Measurements from ENCODE around the gene RIMS3.

RIMS3 gene

DNA sequence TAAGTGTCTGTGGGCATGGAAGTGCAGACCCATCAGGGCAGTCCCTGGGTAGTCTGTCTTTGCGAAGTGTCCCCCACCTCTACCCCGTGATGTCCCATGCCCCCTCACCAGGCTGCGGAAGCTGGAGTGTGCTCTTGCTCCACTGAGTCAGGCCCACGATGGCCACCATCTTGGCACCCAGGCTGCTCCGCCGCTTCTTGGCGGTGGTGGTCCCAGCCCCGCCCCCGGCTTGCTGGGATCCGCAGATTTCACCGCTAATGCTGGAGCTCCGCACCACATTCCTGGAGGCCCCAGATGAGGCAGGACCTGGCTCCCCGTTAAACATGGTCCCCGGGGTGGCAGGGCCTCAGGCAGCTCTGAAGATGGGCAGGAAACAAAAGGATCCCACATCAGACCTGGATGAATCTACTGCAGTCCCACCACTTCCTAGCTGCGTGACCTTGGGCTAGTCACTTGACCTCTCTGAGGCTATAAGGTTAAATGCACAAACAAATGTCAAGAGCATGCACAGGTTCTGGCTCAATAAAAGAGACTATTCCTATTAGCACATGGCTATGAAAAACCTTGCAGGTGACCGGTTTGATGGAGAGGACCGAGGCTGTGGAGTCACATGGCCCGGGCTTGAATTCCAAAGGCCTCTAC is 23.8 kb downstream of the RIMS3 start:
- Histone ChIP-seq H3K9me3 (ENCODE audit: insufficient read depth, low read depth, low read length) (no peaks in the 10 kb centered on the region), H3K9me2 (replicated peaks; ENCODE audit: low read depth, low read length) (no peaks in the 10 kb centered on the region), H3F3A (ENCODE audit: low read depth) (no peaks in the 10 kb centered on the region), H3K9ac (ENCODE audit: low read depth, low read length, poor library complexity, severe bottlenecking) (no peak overlapping the region), H3K4me2 (ENCODE audit: low read depth, low read length, poor library complexity, severe bottlenecking) (no peak overlapping the region), H3K4me3 (ENCODE audit: low read length, poor library complexity, severe bottlenecking) (no peak overlapping the region), H3K27me3 (ENCODE audit: insufficient read depth, low read length, poor library complexity, severe bottlenecking) (no peaks in the 10 kb centered on the region), H4K20me1 (ENCODE audit: insufficient read depth, low read length, poor library complexity, severe bottlenecking) (no peaks in the 10 kb centered on the region), H2AFZ (ENCODE audit: low read length) (no peak overlapping the region), H3K36me3 (ENCODE audit: insufficient read depth, low read length) (peaks cover 26% of the 10 kb centered on the region; the same call in 1 of the 2 replicates), H3K4me1 (ENCODE audit: insufficient read depth, low read length, poor library complexity, severe bottlenecking) (peaks cover 13% of the 10 kb centered on the region), H3K79me2 (ENCODE audit: insufficient read depth, low read length) (peaks cover 3% of the 10 kb centered on the region; the same call in 1 of the 2 replicates)
- TF ChIP-seq, protein P1, sequence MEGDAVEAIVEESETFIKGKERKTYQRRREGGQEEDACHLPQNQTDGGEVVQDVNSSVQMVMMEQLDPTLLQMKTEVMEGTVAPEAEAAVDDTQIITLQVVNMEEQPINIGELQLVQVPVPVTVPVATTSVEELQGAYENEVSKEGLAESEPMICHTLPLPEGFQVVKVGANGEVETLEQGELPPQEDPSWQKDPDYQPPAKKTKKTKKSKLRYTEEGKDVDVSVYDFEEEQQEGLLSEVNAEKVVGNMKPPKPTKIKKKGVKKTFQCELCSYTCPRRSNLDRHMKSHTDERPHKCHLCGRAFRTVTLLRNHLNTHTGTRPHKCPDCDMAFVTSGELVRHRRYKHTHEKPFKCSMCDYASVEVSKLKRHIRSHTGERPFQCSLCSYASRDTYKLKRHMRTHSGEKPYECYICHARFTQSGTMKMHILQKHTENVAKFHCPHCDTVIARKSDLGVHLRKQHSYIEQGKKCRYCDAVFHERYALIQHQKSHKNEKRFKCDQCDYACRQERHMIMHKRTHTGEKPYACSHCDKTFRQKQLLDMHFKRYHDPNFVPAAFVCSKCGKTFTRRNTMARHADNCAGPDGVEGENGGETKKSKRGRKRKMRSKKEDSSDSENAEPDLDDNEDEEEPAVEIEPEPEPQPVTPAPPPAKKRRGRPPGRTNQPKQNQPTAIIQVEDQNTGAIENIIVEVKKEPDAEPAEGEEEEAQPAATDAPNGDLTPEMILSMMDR (conservative IDR thresholded peaks at IDR 0.05; ENCODE audit: low read length): no peak
- TF ChIP-seq EZH2phosphoT487 (IDR thresholded peaks at IDR 0.05; ENCODE audit: borderline replicate concordance): no peak

DNA sequence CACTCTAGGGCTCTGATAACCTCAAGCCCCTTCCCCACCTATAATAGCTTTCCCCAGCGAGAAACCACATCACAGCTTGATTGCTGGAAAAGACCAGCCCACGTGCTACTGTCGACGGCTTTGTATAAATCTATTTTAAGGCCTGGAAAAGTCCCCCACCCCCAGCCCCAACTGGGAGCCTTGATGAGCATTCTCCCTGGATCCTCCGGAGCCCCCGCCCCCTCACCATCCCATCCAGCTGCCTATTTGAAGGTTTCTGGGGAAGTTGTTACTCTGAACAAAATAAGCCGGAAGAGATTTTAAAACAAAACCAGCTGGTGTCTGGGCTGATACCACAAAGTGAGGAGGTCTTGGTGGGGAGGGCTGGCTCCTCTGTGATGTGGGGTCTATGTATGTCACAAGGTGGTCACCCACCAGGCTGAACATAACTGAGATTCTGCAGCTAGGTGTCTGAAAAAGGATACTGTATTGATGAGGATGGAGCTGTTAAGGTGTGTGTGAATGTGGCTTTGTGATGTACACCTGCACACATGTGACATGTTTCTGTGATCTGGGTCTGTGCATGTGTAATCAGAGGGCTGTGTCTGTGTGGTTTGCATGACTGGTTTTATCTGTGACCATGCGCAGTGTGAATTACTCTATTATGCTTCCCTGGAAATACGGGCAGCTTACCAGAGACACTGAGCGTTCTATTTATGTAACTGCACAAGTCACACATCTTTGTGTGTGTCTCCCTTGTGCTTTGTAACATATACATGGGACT is 25.0 kb downstream of the RIMS3 start:
- H3K79me2 ChIP-seq (ENCODE audit: insufficient read depth, low read length): no peaks in the 10 kb centered on the region
- peaks cover 28% of the 10 kb centered on the region; the same call in 1 of the 2 replicates for H3K36me3 ChIP-seq (ENCODE audit: insufficient read depth, low read length)
- H3F3A ChIP-seq (ENCODE audit: low read depth): no peaks in the 10 kb centered on the region
- no peak for TF ChIP-seq EZH2phosphoT487 (IDR thresholded peaks at IDR 0.05; ENCODE audit: borderline replicate concordance)
- TF ChIP-seq, protein P1 (conservative IDR thresholded peaks at IDR 0.05; ENCODE audit: low read length): no peak
- no peaks in the 10 kb centered on the region for H3K9me3 ChIP-seq (ENCODE audit: insufficient read depth, low read depth, low read length)
- no peak overlapping the region for H3K4me3 ChIP-seq (ENCODE audit: low read length, poor library complexity, severe bottlenecking)
- H3K9me2 ChIP-seq (replicated peaks; ENCODE audit: low read depth, low read length): no peaks in the 10 kb centered on the region
- H3K4me1 ChIP-seq (ENCODE audit: insufficient read depth, low read length, poor library complexity, severe bottlenecking): peaks cover 7% of the 10 kb centered on the region
- H4K20me1 ChIP-seq (ENCODE audit: insufficient read depth, low read length, poor library complexity, severe bottlenecking): no peaks in the 10 kb centered on the region
- no peaks in the 10 kb centered on the region for H3K27me3 ChIP-seq (ENCODE audit: insufficient read depth, low read length, poor library complexity, severe bottlenecking)
- no peak overlapping the region for H3K9ac ChIP-seq (ENCODE audit: low read depth, low read length, poor library complexity, severe bottlenecking)
- H2AFZ ChIP-seq (ENCODE audit: low read length): no peak overlapping the region
- no peak overlapping the region for H3K4me2 ChIP-seq (ENCODE audit: low read depth, low read length, poor library complexity, severe bottlenecking)

DNA sequence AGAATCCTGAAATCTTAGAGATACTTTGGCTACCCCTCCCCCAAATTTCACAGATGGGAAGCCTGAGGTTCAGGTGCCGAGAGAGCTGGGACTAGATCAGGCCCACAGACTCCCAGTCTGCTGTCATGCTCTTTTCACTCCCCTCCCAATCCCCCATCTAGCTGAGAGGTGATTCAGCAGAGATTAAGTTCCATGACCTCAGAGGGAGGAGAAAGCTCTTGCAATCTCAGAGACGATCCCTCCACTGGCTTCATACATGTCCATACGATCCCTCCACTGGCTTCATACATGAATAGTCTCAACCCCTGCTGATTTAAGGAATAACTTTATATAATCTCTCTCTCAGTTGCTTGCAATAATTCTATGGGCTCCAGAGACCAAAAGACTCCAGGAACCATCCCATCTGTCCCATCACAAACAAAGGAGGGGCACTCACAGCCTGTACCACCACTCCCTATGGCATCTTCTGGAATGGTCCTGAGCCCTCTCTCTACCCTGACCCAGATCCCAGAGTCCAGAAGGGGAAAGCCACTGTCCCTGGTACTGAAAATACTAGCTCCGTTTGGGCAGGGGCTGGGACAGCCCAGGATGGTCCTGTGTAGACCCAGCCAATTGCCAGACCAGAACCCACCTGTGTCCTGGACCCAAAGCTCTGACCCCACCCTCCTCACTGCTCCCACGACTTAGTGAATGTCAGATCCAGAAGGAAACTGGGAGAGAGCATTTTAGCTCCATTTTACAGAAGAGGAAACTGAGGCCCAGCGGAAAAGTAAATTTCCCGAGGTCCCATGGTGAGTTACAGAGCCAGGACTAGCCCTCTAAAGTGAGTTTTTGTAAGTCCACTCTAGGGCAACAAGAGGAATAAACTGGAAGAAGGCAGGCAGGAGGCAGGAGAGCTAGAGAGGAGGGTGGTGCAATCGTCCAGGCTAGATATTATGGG is 27.1 kb downstream of the RIMS3 start:
- H2AFZ ChIP-seq (ENCODE audit: low read length): no peak overlapping the region
- H3K4me3 ChIP-seq (ENCODE audit: low read length, poor library complexity, severe bottlenecking): no peak overlapping the region
- H3K9me2 ChIP-seq (replicated peaks; ENCODE audit: low read depth, low read length): no peaks in the 10 kb centered on the region
- no peaks in the 10 kb centered on the region for H3F3A ChIP-seq (ENCODE audit: low read depth)
- no peaks in the 10 kb centered on the region for H3K27me3 ChIP-seq (ENCODE audit: insufficient read depth, low read length, poor library complexity, severe bottlenecking)
- no peaks in the 10 kb centered on the region for H4K20me1 ChIP-seq (ENCODE audit: insufficient read depth, low read length, poor library complexity, severe bottlenecking)
- peaks cover 18% of the 10 kb centered on the region for H3K4me1 ChIP-seq (ENCODE audit: insufficient read depth, low read length, poor library complexity, severe bottlenecking)
- no peaks in the 10 kb centered on the region for H3K9me3 ChIP-seq (ENCODE audit: insufficient read depth, low read depth, low read length)
- no peak overlapping the region for H3K4me2 ChIP-seq (ENCODE audit: low read depth, low read length, poor library complexity, severe bottlenecking)
- no peak for TF ChIP-seq EZH2phosphoT487 (IDR thresholded peaks at IDR 0.05; ENCODE audit: borderline replicate concordance)
- TF ChIP-seq, protein P1 (conservative IDR thresholded peaks at IDR 0.05; ENCODE audit: low read length): no peak
- peaks cover 25% of the 10 kb centered on the region; the same call in 1 of the 2 replicates for H3K36me3 ChIP-seq (ENCODE audit: insufficient read depth, low read length)
- no peak overlapping the region for H3K9ac ChIP-seq (ENCODE audit: low read depth, low read length, poor library complexity, severe bottlenecking)
- no peaks in the 10 kb centered on the region for H3K79me2 ChIP-seq (ENCODE audit: insufficient read depth, low read length)
